Loucy (cell line): ENCODE measurements around the gene NOC3L.

Experiments used
- CTCF ChIP-seq: fragments of 200-600 bp; sonication (generic); conservative IDR thresholded peaks from 2 replicates; pipeline ENCODE4 v1.5.1; 2014; ENCODE audit warnings: mild to moderate bottlenecking, antibody characterized with exemption, low read length
- EZH2phosphoT487 ChIP-seq: fragments of 200-600 bp; IDR thresholded peaks from 2 replicates; pipeline ENCODE4 v1.6.1; 2018; ENCODE audit warnings: antibody characterized with exemption, mild to moderate bottlenecking, moderate library complexity, borderline replicate concordance

GRCh38 chr10:94364482-94364881 is 1.7 kb upstream of the NOC3L start:
- TF ChIP-seq CTCF = no peak
- no peak for TF ChIP-seq EZH2phosphoT487
